GM12873 (cell line): ENCODE data around the gene NAGK.

ENCODE experiments used
- TF ChIP-seq, protein P1 (sequence below): IDR thresholded peaks from 2 replicates; pipeline ENCODE4 v1.5.1; 2012; ENCODE audit warnings: low read depth, mild to moderate bottlenecking, moderate library complexity, low read length, control low read depth; ENCODE audit not compliant: insufficient read depth; ENCODE audit errors: missing control alignments

The NAGK gene

DNA sequence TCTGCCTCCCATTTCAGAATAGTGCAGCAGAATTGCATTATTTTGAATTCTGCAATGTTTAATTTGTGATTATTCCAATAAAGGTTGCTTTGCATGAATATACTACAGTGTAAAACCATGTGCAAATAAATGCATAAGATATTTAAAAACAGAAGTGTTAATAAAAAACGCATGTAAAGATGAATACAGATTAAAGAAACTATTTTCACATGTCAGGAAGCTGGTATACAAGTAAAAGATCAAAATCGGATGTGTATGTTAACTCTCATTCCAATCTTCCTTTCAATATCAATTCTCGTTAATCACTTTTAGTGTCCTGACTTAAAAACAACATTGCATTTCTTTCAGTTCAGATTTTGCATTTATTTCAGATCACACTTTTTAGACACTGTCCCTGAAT, 58.5 kb downstream of the NAGK start:
- TF ChIP-seq, protein P1, sequence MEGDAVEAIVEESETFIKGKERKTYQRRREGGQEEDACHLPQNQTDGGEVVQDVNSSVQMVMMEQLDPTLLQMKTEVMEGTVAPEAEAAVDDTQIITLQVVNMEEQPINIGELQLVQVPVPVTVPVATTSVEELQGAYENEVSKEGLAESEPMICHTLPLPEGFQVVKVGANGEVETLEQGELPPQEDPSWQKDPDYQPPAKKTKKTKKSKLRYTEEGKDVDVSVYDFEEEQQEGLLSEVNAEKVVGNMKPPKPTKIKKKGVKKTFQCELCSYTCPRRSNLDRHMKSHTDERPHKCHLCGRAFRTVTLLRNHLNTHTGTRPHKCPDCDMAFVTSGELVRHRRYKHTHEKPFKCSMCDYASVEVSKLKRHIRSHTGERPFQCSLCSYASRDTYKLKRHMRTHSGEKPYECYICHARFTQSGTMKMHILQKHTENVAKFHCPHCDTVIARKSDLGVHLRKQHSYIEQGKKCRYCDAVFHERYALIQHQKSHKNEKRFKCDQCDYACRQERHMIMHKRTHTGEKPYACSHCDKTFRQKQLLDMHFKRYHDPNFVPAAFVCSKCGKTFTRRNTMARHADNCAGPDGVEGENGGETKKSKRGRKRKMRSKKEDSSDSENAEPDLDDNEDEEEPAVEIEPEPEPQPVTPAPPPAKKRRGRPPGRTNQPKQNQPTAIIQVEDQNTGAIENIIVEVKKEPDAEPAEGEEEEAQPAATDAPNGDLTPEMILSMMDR, result no peak
